ENCODE results near the gene RBM47.

RBM47 gene

DNA sequence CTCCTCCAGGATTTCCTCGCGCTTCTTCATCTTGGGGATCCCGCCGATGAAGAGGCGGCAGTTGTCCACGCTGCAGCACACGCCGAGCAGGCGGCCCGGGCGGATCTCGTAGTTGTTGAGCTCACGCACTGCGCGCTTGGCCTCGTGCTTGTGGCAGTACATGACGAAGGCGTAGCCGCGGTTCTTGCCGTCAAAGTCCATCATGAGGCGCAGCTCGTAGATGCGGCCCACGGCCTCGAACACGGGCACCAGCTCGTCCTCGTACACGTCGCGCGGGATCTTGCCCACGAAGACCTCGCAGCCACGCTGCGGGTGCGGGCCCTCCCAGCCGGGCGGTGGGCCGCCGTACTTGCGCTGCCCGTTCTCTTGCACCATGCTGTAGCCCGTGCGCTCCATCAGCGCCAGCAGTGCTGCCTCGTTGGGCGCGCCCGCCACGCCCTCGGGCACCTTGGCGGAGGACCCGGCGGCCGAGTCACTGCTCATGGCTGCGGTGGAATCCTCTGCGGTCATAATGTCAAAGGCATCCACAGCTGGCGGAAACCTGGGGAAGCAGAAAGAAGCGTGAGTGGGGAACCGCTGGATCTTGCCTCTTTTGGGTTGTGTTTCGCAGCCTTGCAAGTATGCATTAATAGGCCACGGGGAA, 191.2 kb downstream of the RBM47 start:
- TF ChIP-seq, protein P1, sequence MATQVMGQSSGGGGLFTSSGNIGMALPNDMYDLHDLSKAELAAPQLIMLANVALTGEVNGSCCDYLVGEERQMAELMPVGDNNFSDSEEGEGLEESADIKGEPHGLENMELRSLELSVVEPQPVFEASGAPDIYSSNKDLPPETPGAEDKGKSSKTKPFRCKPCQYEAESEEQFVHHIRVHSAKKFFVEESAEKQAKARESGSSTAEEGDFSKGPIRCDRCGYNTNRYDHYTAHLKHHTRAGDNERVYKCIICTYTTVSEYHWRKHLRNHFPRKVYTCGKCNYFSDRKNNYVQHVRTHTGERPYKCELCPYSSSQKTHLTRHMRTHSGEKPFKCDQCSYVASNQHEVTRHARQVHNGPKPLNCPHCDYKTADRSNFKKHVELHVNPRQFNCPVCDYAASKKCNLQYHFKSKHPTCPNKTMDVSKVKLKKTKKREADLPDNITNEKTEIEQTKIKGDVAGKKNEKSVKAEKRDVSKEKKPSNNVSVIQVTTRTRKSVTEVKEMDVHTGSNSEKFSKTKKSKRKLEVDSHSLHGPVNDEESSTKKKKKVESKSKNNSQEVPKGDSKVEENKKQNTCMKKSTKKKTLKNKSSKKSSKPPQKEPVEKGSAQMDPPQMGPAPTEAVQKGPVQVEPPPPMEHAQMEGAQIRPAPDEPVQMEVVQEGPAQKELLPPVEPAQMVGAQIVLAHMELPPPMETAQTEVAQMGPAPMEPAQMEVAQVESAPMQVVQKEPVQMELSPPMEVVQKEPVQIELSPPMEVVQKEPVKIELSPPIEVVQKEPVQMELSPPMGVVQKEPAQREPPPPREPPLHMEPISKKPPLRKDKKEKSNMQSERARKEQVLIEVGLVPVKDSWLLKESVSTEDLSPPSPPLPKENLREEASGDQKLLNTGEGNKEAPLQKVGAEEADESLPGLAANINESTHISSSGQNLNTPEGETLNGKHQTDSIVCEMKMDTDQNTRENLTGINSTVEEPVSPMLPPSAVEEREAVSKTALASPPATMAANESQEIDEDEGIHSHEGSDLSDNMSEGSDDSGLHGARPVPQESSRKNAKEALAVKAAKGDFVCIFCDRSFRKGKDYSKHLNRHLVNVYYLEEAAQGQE (IDR thresholded peaks at IDR 0.05; ENCODE audit: low read depth): no peak
- TF ChIP-seq TAF1 (IDR thresholded peaks at IDR 0.05; ENCODE audit: low read depth) (no peak), TEAD4 (IDR thresholded peaks at IDR 0.05) (no peak), CREB1 (IDR thresholded peaks at IDR 0.05; ENCODE audit: low read depth) (no peak), ZBTB7A (IDR thresholded peaks at IDR 0.05; ENCODE audit: low read depth) (no peak), TCF12 (IDR thresholded peaks at IDR 0.05; ENCODE audit: low read depth) (no peak)
- TF ChIP-seq, protein P2, sequence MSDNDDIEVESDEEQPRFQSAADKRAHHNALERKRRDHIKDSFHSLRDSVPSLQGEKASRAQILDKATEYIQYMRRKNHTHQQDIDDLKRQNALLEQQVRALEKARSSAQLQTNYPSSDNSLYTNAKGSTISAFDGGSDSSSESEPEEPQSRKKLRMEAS (IDR thresholded peaks at IDR 0.05): no peak

DNA sequence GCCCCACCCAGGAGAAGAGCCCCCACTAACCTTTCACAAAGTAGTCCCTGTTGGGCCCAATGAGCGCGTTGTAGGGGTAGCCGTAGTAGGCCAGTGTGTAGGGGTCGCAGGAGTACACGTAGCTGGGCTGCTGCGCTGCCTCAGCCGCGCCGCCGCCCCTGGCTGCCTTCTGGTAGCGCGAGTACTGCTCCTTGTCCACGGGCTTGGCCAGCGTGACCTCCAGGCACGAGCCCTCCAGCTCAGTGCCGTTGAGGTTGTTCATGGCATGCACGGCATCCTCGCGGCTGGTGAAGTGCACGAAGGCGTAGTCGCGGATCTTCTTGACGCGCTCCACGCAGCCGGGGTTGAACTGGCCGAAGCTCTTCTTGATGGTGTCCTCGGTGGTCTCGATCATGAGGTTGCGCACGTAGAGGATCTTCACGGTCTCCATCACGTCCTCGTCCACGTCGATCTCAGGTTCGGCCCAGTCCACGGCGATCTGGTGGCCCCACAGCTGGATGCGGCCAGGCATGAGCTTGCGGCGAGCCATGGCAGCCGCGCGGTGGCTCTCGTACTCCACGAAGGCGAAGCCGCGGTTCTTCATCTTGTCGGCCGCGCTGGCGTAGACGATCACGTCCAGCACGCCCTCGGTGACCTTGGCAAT, 191.8 kb downstream of the RBM47 start:
- TF ChIP-seq EGR1 (IDR thresholded peaks at IDR 0.05): no peak
- no peak for TF ChIP-seq NFIC (IDR thresholded peaks at IDR 0.05)
- no peak for TF ChIP-seq CEBPB (IDR thresholded peaks at IDR 0.05)
- TF ChIP-seq TCF12 (IDR thresholded peaks at IDR 0.05; ENCODE audit: low read depth): no peak
- TF ChIP-seq, protein P3, sequence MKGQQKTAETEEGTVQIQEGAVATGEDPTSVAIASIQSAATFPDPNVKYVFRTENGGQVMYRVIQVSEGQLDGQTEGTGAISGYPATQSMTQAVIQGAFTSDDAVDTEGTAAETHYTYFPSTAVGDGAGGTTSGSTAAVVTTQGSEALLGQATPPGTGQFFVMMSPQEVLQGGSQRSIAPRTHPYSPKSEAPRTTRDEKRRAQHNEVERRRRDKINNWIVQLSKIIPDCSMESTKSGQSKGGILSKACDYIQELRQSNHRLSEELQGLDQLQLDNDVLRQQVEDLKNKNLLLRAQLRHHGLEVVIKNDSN (IDR thresholded peaks at IDR 0.05): no peak
- TF ChIP-seq EP300 (IDR thresholded peaks at IDR 0.05; ENCODE audit: borderline replicate concordance): no peak
- TF ChIP-seq, protein P2 (IDR thresholded peaks at IDR 0.05): no peak
- TF ChIP-seq, protein P1 (IDR thresholded peaks at IDR 0.05; ENCODE audit: low read depth): no peak

DNA sequence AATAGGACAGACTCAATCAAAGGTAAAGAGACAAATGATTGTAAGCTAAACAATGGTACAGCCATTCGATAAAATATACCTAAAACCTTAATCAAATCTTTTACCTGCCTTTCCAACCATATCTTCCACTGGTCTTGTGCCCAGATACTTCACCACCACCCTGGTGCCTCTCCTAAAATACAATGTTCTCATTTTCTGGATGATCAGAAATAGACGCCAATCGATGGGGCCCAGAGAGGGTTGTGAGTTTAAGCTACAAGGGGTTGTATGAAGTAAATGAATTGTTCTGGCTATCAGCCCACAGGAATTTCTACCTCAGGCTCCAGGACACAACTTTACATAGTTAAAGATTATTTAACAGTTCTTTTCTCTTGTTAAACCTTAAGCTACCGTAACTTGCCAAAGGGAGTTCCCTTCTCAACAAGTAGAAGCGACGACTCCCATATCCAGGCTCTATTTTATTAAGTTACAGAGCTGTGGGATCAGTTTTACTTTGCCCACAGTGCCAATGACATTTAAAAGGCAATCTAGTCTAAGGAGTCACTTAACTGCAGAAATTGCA, 195.5 kb downstream of the RBM47 start:
- TF ChIP-seq, protein P2 (IDR thresholded peaks at IDR 0.05): no peak
- TF ChIP-seq, protein P3 (IDR thresholded peaks at IDR 0.05): no peak
- TF ChIP-seq, protein P1 (IDR thresholded peaks at IDR 0.05; ENCODE audit: low read depth): no peak
- no peak for TF ChIP-seq CEBPB (IDR thresholded peaks at IDR 0.05)
- no peak for TF ChIP-seq ZBTB7A (IDR thresholded peaks at IDR 0.05; ENCODE audit: low read depth)
- no peak for TF ChIP-seq NFIC (IDR thresholded peaks at IDR 0.05)
- no peak for TF ChIP-seq TCF12 (IDR thresholded peaks at IDR 0.05; ENCODE audit: low read depth)
- no peak for TF ChIP-seq TEAD4 (IDR thresholded peaks at IDR 0.05)
- TF ChIP-seq EGR1 (IDR thresholded peaks at IDR 0.05): no peak
- no peak for TF ChIP-seq RAD21 (IDR thresholded peaks at IDR 0.05; ENCODE audit: low read depth)
- TF ChIP-seq EP300 (IDR thresholded peaks at IDR 0.05; ENCODE audit: borderline replicate concordance): no peak
- no peak for TF ChIP-seq FOXM1 (IDR thresholded peaks at IDR 0.05; ENCODE audit: borderline replicate concordance, low read depth)
- no peak for TF ChIP-seq YY1 (IDR thresholded peaks at IDR 0.05; ENCODE audit: low read depth)

DNA sequence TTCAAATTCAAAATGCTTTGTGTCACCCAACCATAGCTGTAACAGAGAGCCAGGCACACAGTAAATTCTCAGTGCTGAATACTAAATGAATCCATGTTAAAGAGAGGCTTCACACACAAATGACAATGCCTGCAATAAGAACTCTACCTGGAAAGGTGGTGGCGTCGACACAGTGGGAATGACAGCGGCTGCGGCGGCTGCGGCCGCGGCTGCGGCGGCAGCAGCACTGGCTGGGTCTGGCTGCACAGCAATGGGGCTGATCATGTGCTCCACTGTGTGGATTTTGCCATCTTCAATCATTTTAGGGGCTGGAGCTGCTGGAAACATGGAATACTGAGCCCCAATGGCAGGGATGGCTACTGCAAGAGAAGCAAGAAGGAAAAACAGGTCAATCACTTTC, 197.2 kb downstream of the RBM47 start:
- TF ChIP-seq TEAD4 (IDR thresholded peaks at IDR 0.05): no peak
- TF ChIP-seq, protein P1 (IDR thresholded peaks at IDR 0.05; ENCODE audit: low read depth): no peak
- no peak for TF ChIP-seq FOXM1 (IDR thresholded peaks at IDR 0.05; ENCODE audit: borderline replicate concordance, low read depth)
- no peak for TF ChIP-seq ZBTB7A (IDR thresholded peaks at IDR 0.05; ENCODE audit: low read depth)
- TF ChIP-seq EGR1 (IDR thresholded peaks at IDR 0.05): no peak
- no peak for TF ChIP-seq EP300 (IDR thresholded peaks at IDR 0.05; ENCODE audit: borderline replicate concordance)
- TF ChIP-seq TAF1 (IDR thresholded peaks at IDR 0.05; ENCODE audit: low read depth): no peak
- TF ChIP-seq RAD21 (IDR thresholded peaks at IDR 0.05; ENCODE audit: low read depth): no peak
- no peak for TF ChIP-seq CREB1 (IDR thresholded peaks at IDR 0.05; ENCODE audit: low read depth)
- no peak for TF ChIP-seq YY1 (IDR thresholded peaks at IDR 0.05; ENCODE audit: low read depth)
- TF ChIP-seq, protein P3 (IDR thresholded peaks at IDR 0.05): no peak
- TF ChIP-seq, protein P2 (IDR thresholded peaks at IDR 0.05): no peak
- no peak for TF ChIP-seq NFIC (IDR thresholded peaks at IDR 0.05)
- TF ChIP-seq CEBPB (IDR thresholded peaks at IDR 0.05): no peak
- no peak for TF ChIP-seq TCF12 (IDR thresholded peaks at IDR 0.05; ENCODE audit: low read depth)
